ENCODE measurements around the gene MARCHF9.

The MARCHF9 gene

DNA sequence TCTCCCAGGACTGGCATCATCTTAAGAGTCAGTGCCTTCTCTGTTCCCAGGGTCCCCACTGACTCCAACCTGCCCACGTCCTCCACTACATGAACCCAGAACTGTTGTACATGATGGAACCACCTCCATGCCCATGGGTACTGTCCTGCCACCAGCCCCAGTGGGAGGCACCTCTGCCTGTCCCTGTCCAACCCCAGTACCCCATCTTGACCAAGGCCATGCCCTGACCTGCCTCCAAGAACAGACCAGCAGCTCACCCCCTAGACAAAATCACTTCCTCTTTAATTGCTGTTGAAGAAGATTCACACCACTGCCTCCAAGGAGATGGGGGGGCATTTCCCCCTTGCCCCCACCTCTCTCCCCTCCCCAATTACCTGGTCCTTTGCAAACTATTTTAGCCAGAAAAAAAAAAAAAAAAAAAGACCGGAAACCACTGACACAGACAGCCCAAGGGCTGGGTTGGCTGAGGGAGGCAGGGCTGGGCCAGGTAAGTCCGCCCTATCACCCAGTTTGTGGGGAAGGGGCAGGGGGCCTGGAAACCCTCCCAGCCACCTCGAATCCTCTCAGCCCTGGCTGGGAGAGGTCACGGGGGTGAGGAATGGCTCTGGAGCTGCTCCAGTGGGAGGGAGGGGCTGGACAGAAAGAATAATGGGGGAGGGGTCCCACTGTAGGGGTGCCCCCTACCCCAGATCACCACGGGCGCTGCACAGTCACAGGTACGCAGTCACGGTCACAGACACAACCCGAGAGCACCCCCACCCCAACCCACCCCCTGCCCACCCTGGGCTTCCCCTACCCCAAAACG, 29.8 kb upstream of the MARCHF9 start:
- peak; percentile 3 for DNase-seq

DNA sequence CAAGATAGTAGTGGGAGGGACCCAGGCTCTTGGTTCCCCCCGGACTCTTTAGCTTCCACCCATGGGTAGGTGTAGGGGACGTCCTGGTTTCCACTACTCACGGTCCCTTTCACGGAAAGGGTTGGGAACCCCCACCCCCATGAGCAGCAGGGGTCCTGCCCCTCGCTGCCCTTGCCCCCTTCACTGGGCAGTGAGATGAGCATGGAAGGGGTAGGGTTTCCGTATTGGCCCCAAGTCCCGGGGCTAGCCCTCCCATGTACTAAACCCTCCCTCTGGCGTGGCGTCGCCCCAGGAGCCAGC, 29.1 kb upstream of the MARCHF9 start:
- no peak for DNase-seq

DNA sequence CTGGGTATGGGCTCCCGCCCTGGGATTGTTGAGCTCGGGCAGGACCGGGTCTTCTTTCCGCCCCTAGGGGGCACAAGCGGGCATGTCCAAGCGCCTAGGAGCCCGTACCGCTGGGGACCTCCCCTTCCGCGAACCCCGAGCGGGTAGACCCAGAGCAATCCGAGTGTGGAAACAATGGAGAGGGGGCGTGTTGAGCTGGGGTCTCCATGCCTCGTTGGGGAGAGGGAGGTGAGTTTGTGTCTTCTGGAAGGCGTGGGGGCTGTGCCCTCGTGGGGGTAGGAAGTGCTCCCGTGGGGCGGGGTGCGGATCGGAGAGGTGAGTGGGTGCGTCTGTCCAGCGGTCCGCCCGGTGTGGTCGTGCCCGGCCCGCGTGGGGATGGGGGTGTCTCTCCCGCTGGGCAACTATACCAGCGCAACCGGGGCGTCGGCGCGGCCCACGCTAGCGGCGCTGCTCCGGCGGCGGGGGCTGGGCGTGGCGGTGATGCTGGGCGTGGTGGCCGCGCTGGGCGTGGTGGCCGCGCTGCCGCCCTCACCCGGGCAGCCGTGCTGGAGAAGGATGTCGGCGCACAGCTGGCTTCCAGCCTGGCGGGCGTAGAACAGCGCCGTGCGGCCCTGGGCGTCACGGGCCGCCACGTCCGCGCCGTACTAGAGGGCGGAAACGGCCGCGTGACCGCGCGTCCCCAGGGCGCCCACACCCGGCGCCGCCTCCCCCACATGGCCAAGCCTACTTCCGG, 28.6 kb upstream of the MARCHF9 start:
- DNase-seq = no peak

DNA sequence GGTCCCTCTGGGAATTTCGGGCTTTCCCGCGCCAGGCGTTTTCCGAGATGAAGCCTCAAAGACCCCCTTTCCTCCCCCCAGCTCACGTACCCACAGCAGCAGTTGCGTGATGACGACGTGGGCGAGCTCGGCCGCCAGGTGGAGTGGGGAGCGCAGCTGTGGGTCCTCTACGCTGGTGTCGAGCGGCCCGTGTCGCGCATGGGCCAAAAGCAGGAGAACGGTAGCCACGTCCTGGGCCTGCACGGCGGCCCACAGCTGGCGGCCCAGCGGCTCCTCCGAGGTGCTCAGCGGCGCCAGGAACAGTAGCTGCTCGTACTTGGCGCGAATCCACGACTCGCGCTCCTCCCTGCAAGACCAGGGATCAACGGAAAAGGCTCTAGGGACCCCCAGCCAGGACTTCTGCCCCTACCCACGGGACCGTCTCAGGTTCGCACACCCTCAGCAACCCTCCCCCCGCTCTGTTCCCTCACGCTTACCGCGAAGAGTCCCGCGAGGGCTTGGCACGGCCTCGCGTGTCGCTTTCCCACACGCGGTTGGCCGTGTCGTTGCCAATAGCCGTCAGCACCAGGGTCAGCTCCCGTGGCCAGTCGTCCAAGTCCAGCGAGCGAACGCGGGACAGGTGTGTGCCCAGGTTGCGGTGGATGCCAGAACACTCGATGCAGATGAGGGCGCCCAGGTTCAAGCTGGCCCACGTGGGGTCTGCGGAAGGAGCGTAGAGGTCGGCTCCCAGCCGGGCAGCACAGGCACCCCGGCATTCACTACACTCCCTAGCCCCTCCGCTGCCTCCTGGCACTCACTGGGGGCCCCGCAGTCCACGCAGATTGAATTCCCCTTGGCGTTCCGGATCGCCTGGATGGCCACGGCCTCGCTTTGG, 27.8 kb upstream of the MARCHF9 start:
- no peak for DNase-seq

- no peak for DNase-seq
Measured at GRCh38 chr12:57727758-57728395, 27.0 kb upstream of the MARCHF9 start.

- no peak for DNase-seq
Measured at GRCh38 chr12:57729321-57729844, 25.5 kb upstream of the MARCHF9 start.

DNA sequence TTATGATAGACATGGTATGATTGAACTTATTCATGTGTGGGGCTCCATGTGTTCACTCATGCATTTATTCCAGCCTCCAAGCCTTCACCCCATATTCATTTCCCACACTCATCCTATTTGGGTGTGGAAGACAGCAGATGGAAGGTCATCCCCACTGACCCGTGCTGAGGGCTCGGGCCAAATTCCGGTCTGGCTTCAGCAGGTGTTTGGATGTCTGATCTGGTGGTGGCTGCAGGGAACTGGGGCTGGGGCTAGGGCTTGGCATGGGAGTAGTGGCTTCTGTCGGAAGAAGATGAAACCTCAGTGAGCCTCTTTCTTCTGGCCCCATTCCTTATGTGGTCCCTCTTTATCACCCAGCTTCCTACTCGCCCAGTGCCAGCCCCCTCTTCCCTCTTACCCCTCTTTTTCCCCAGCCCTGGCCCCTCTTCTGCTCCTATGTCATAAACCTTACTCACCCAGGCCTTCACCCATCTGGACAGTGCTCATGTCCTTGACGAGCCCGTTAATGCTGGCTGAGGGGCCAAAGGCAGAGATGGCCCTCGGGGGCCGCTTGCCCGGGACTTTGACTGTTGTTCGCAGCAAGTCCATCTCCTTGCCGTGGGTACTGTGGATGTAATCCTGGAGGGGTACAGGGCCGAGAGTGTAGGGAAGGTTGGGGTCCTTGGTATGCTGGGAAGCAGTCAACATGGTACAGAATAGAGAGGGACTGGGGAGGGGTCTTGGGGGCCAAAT, 24.4 kb upstream of the MARCHF9 start:
- DNase-seq = no peak

- DNase-seq = no peak
Measured at GRCh38 chr12:57731411-57732080, 23.4 kb upstream of the MARCHF9 start.

- DNase-seq = no peak
Measured at GRCh38 chr12:57732270-57732669, 22.6 kb upstream of the MARCHF9 start.

- DNase-seq = no peak
Measured at GRCh38 chr12:57732726-57733593, 21.9 kb upstream of the MARCHF9 start.

DNA sequence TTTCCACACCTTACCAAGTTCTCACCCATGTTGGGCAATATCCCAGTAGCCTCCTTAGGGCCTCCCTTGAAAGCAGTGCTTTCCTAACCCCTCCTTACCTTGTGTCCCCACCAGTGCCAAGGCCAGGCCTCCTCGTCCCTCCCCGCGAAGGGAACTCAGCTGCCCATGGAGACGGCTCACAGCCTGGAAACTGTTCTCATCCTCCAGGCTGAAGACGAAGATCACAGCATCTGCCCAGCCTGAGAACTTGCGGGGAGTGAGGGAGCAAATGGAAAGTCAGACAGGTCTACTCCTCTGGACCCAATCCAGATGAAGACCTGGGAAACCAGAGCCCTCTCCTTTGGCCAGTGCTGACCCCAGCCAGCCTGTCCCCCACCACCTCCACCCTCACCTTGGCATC, 21.0 kb upstream of the MARCHF9 start:
- DNase-seq = no peak

- no peak for DNase-seq
Measured at GRCh38 chr12:57734591-57734990, 20.3 kb upstream of the MARCHF9 start.

GRCh38 chr12:57735198-57735855, 19.6 kb upstream of the MARCHF9 start:
- DNase-seq = no peak

GRCh38 chr12:57735952-57736740, 18.8 kb upstream of the MARCHF9 start:
- no peak for DNase-seq

DNA sequence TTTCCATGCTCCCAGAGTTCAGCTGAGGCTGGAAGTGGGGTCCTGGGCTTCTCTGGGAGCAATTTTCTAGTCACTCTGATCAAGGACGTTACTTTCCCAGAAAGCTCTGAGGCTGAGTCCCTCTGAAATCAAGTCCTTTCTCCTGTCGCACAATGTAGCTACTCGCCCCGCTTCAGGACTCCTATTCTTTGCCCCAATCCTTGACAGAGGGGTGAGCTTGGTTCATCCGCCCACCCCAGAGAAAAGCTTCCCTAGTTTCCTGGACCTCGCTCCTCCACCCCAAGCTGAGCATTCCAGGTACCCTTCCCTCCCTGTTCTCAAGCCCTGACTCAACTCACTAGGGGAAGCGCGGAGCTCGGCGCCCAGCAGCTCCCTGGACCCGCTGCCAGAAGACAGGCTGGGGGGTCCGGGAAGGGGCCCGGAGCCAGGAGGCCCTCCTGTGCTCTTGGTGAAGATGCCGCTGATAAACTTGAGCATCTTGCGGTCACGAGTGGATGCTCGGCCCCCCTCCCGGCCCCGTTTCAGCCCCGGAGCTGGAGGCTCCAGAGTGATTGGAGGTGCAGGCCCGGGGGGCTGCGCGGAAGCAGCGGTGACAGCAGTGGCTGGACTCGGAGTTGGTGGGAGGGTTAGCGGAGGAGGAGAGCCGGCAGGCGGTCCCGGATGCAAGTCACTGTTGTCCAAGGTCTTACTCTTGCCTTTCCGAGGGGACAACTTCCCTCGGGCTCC, 18.0 kb upstream of the MARCHF9 start:
- no peak for DNase-seq

DNA sequence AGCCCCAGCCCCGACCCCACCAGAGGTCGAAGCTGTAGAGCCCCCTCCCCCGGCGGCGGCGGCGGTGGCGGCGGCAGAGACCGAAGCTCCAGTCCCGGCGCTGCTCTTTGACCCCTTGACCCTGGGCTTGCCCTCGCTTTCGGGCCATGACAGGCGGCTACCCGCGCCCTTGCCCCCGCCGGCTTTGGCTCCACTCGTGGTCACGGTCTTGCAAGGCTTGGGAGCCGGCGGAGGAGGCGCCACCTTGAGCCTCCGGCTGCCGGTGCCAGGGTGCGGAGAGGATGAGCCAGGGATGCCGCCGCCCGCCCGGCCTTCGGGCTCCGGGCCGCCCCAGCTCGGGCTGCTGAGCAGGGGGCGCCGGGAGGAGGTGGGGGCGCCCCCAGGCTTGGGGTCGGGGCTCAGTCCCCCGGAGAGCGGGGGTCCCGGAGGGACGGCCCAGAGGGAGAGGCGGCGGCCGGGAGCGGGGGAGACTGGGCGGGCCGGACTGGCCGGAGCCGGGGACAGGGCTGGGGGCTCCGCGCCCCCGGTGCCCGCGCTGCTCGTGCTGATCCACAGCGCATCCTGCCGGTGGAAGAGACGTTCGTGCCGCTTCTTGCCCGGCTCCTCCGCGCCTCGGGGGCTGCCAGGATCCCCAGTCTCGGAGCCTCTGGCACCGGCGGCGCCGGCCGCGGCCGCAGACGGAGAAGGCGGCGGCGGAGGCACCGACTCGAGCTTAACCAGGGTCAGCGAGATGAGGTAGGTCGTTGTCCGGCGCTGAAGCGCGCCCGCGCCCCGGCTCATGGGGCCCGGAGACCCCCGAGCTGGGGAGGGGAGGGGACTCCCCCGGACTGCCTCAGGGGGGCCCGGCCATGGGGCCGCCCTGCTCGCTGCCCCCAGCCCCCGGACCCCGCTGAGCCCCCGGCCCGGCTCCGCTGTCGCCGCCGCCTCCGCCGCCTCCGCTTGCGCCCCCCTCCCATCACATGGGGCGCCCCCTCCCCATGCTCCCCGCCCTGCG, 17.1 kb upstream of the MARCHF9 start:
- DNase-seq = no peak

DNA sequence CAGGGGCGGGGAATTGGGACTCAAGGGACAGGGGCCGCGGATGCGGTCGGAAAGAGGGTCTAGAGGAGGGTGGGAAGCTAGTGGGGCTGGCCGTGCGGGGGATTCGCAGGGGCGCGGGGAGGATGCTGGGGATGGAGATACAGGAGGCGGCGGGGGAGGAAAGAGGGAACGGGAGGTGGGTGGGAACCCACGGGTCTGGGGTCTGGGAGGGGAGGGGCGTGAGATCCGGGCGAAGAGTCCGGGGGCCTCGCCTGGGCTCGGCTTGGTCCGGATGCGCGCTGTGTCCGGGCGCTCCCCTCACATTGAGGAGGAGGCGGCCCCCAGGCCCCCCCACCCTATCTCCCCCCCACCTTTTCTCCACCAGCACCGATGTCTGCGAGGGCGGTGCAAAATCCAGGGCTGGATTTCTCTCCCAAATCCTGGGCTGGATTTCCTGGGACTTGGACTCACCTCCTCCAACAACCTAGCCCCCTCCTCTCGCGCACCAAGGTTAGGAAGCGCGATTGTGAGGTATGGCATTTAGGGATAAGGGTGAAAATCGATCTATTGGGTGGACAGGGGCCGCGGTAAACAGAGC, 16.2 kb upstream of the MARCHF9 start, which contains the start of gene AGAP2:
Gene AGAP2 (minus strand): TSS at position 82 of the 577 bp plus-strand sequence. CDS start 496 bp downstream, outside the sequence.
- DNase-seq = no peak

Measured in MV-4-11 (cell line).